ENCODE data around the gene IKBIP.

The IKBIP gene

GRCh38 chr12:98678946-98679610 lies 34.5 kb upstream of the IKBIP start:
- no peak overlapping the region for H3K27ac ChIP-seq
- no peaks in the 10 kb centered on the region for H3K27me3 ChIP-seq
- H3K4me3 ChIP-seq (ENCODE audit: low read depth in 1 of 2, low read length in 1 of 2) = no peak overlapping the region
- H3K4me1 ChIP-seq (ENCODE audit: control insufficient read depth in 1 of 2, insufficient read depth in 1 of 2, low read depth in 1 of 2, low read length in 1 of 2) = no peaks in the 10 kb centered on the region
- TF ChIP-seq CTCF (IDR thresholded peaks at IDR 0.05) = no peak
- H3K36me3 ChIP-seq = peaks cover 99% of the 10 kb centered on the region
- H3K9me3 ChIP-seq = no peaks in the 10 kb centered on the region

- Histone ChIP-seq H3K9me3 (no peaks in the 10 kb centered on the region), H3K4me3 (ENCODE audit: low read depth in 1 of 2, low read length in 1 of 2) (no peak overlapping the region), H3K27me3 (no peaks in the 10 kb centered on the region), H3K4me1 (ENCODE audit: control insufficient read depth in 1 of 2, insufficient read depth in 1 of 2, low read depth in 1 of 2, low read length in 1 of 2) (no peaks in the 10 kb centered on the region), H3K36me3 (peaks cover 99% of the 10 kb centered on the region), H3K27ac (no peak overlapping the region)
- no peak for TF ChIP-seq CTCF (IDR thresholded peaks at IDR 0.05)
Observed at GRCh38 chr12:98678236-98678945, 33.8 kb upstream of the IKBIP start.

GRCh38 chr12:98674841-98675240 lies 30.3 kb upstream of the IKBIP start:
- H3K36me3 ChIP-seq = peaks cover 99% of the 10 kb centered on the region

GRCh38 chr12:98671459-98671858 lies 26.9 kb upstream of the IKBIP start:
- H3K4me3 ChIP-seq (ENCODE audit: low read depth in 1 of 2, low read length in 1 of 2) = no peak overlapping the region
- TF ChIP-seq CTCF (IDR thresholded peaks at IDR 0.05) = no peak
- no peak overlapping the region for H3K27ac ChIP-seq
- peaks cover 99% of the 10 kb centered on the region for H3K36me3 ChIP-seq
- no peaks in the 10 kb centered on the region for H3K4me1 ChIP-seq (ENCODE audit: control insufficient read depth in 1 of 2, insufficient read depth in 1 of 2, low read depth in 1 of 2, low read length in 1 of 2)
- H3K27me3 ChIP-seq = no peaks in the 10 kb centered on the region
- no peaks in the 10 kb centered on the region for H3K9me3 ChIP-seq

More at GRCh38 chr12:98674841-98675240, 30.3 kb upstream of the IKBIP start:
- Histone ChIP-seq H3K27ac (no peak overlapping the region), H3K4me3 (ENCODE audit: low read depth in 1 of 2, low read length in 1 of 2) (no peak overlapping the region), H3K4me1 (ENCODE audit: control insufficient read depth in 1 of 2, insufficient read depth in 1 of 2, low read depth in 1 of 2, low read length in 1 of 2) (no peaks in the 10 kb centered on the region), H3K27me3 (no peaks in the 10 kb centered on the region), H3K9me3 (no peaks in the 10 kb centered on the region)
- no peak for TF ChIP-seq CTCF (IDR thresholded peaks at IDR 0.05)

GRCh38 chr12:98669751-98670150 lies 25.2 kb upstream of the IKBIP start:
- no peak for TF ChIP-seq CTCF (IDR thresholded peaks at IDR 0.05)
- peaks cover 100% of the 10 kb centered on the region for H3K36me3 ChIP-seq
- no peaks in the 10 kb centered on the region for H3K9me3 ChIP-seq
- no peak overlapping the region for H3K4me3 ChIP-seq (ENCODE audit: low read depth in 1 of 2, low read length in 1 of 2)
- no peaks in the 10 kb centered on the region for H3K4me1 ChIP-seq (ENCODE audit: control insufficient read depth in 1 of 2, insufficient read depth in 1 of 2, low read depth in 1 of 2, low read length in 1 of 2)
- H3K27me3 ChIP-seq = no peaks in the 10 kb centered on the region
- peak overlapping the region; percentile 43 for H3K27ac ChIP-seq

Measured in neutrophil (primary cell).